GM12891 (cell line): Measurements from ENCODE around the gene XPO4.

ENCODE experiments used
- POLR2A ChIP-seq: IDR thresholded peaks from 2 replicates; pipeline ENCODE4 v1.6.1; 2011; ENCODE audit warnings: low read depth, low read length, control low read depth
- TAF1 ChIP-seq: IDR thresholded peaks from 2 replicates; pipeline ENCODE4 v1.6.1; 2011; ENCODE audit warnings: low read depth, low read length, control low read depth

DNA sequence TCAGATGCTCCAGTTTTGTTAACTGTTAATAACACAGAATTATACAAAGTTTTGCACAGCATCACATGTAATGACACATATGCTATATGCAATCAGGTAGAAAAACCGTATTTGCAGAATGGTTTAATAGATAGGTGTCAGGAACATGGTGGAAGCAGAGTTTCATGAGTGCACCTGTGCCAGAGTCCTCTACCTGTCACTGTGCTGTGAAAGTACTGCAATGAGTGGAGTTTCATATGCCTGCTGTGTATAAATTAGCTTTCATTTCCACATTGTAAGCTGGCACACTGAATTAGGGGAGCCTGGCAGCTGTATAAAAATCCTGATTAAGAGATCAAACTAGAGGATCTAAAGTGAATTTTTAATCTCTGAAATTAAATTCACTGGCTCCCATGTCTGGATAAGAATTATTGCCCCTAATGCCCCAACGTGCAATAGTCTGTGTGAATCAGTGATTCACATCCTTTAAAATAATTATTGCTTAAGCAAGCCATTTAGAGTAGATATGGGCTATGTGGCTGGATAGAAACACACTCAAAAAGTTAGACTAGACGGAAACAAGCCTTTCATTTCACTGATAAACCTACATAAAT, 120.3 kb downstream of the XPO4 start:
- TF ChIP-seq POLR2A (no peak), TAF1 (no peak)
